PC-3 (cell line): ENCODE results near the gene NRL. TPM values are rescaled to one million over a fixed set of nuclear protein-coding genes. Genes with fewer than 3 reads are reported as not detected.
A peak's percentile ranks its signal among the peaks of the same experiment; 100 is the strongest.

Source experiments
- ATAC-seq: fragments of 200-7000 bp; cut with Tn5 transposase; 2 replicates; pipeline ENCODE4 v1.9.1; 2020; ENCODE audit warnings: mild to moderate bottlenecking, moderate library complexity
- BruUV-seq: library from RNA; stranded (reverse); fragments of 400-500 nt; replicated peaks from 2 replicates; lab custom pipeline; 2021; lab: Mats Ljungman, UMichigan
- CTCF ChIA-PET: fragments of 300-600 bp; sonication (Branson Sonifier 250); formaldehyde crosslinking; loops from one replicate; lab custom pipeline; 2022; ENCODE audit warnings: antibody characterized with exemption; lab: Charles Lee
- POLR2A ChIA-PET: fragments of 300-600 bp; sonication (Branson Sonifier 250); formaldehyde crosslinking; loops from one replicate; lab custom pipeline; 2022; ENCODE audit warnings: antibody characterized with exemption; ENCODE audit not compliant: unreplicated experiment; lab: Charles Lee
- DNase-seq: peaks from one replicate; pipeline ENCODE4 v3.0.0-alpha.2; 2015
- H2AFZ ChIP-seq: fragments of 300-600 bp; sonication (generic); 2 replicates; pipeline ENCODE4 v1.6.0; 2016; ENCODE audit warnings: antibody characterized with exemption, low read length
- H3F3A ChIP-seq: fragments of 300-600 bp; sonication (generic); one replicate; pipeline ENCODE4 v1.6.0; 2017; ENCODE audit warnings: antibody characterized with exemption, low read length, control low read depth, mild to moderate bottlenecking; ENCODE audit not compliant: unreplicated experiment
- H3K27ac ChIP-seq: fragments of 300-600 bp; sonication (generic); 2 replicates; pipeline ENCODE4 v1.5.1; 2016; ENCODE audit warnings: mild to moderate bottlenecking, low read length
- H3K27me3 ChIP-seq: fragments of 300-600 bp; sonication (generic); 2 replicates; pipeline ENCODE4 v1.6.1; 2016; ENCODE audit warnings: low read length, mixed read lengths
- H3K36me3 ChIP-seq: fragments of 300-600 bp; sonication (generic); 2 replicates; pipeline ENCODE4 v1.6.1; 2016; ENCODE audit warnings: low read depth, mixed run types, low read length, mixed read lengths
- H3K4me1 ChIP-seq: fragments of 300-600 bp; sonication (generic); 2 replicates; pipeline ENCODE4 v1.5.1; 2016; ENCODE audit warnings: low read length; ENCODE audit not compliant: insufficient read depth
- H3K4me2 ChIP-seq: fragments of 300-600 bp; sonication (generic); 2 replicates; pipeline ENCODE4 v1.6.0; 2016; ENCODE audit warnings: low read length
- H3K4me3 ChIP-seq: fragments of 300-600 bp; sonication (generic); 2 replicates; pipeline ENCODE4 v1.5.1; 2016; ENCODE audit warnings: mild to moderate bottlenecking, low read length, mixed read lengths
- H3K79me2 ChIP-seq: fragments of 300-600 bp; sonication (generic); 2 replicates; pipeline ENCODE4 v1.6.1; 2017; ENCODE audit warnings: low read length, mixed read lengths
- H3K9ac ChIP-seq: fragments of 300-600 bp; sonication (generic); 2 replicates; pipeline ENCODE4 v1.6.0; 2016; ENCODE audit warnings: mild to moderate bottlenecking, low read length
- H3K9me2 ChIP-seq: fragments of 300-600 bp; sonication (generic); replicated peaks from 2 replicates; pipeline ENCODE4 v1.6.1; 2016; ENCODE audit warnings: mixed run types, low read length, mixed read lengths
- H3K9me3 ChIP-seq: fragments of 300-600 bp; sonication (generic); 2 replicates; pipeline ENCODE4 v1.6.1; 2016; ENCODE audit warnings: low read length, mixed read lengths
- H4K20me1 ChIP-seq: fragments of 300-600 bp; sonication (generic); 2 replicates; pipeline ENCODE4 v1.6.1; 2016; ENCODE audit warnings: low read length, mixed read lengths
- EZH2 ChIP-seq: fragments of 300-600 bp; sonication (generic); IDR thresholded peaks from one replicate; pipeline ENCODE4 v1.6.1; 2017; ENCODE audit warnings: antibody characterized with exemption, mild to moderate bottlenecking, low read length; ENCODE audit not compliant: unreplicated experiment
- EZH2phosphoT487 ChIP-seq: fragments of 300-600 bp; sonication (generic); IDR thresholded peaks from 2 replicates; pipeline ENCODE4 v1.6.1; 2018; ENCODE audit warnings: mild to moderate bottlenecking, antibody characterized with exemption, low read length, borderline replicate concordance
- intact Hi-C: fragments of 100-400 bp; cut with micrococcal nuclease; formaldehyde crosslinking; loops from 2 replicates; pipeline ENCODE4 v1.9.0; 2023
- total RNA-seq: library from RNA; depleted of rRNA; stranded (reverse); fragments of >200 nt; gene quantifications from 2 replicates; pipeline ENCODE4 v1.2.3, GENCODE V29; 2014
- TF ChIP-seq, protein P1 (sequence below): fragments of 300-600 bp; sonication (generic); conservative IDR thresholded peaks from 2 replicates; pipeline ENCODE4 v1.5.1; 2017; ENCODE audit warnings: antibody characterized with exemption, low read depth, mild to moderate bottlenecking, low read length

Gene NRL
- total RNA-seq, 1 experiment from 2014 or later: 1.5 TPM

DNA sequence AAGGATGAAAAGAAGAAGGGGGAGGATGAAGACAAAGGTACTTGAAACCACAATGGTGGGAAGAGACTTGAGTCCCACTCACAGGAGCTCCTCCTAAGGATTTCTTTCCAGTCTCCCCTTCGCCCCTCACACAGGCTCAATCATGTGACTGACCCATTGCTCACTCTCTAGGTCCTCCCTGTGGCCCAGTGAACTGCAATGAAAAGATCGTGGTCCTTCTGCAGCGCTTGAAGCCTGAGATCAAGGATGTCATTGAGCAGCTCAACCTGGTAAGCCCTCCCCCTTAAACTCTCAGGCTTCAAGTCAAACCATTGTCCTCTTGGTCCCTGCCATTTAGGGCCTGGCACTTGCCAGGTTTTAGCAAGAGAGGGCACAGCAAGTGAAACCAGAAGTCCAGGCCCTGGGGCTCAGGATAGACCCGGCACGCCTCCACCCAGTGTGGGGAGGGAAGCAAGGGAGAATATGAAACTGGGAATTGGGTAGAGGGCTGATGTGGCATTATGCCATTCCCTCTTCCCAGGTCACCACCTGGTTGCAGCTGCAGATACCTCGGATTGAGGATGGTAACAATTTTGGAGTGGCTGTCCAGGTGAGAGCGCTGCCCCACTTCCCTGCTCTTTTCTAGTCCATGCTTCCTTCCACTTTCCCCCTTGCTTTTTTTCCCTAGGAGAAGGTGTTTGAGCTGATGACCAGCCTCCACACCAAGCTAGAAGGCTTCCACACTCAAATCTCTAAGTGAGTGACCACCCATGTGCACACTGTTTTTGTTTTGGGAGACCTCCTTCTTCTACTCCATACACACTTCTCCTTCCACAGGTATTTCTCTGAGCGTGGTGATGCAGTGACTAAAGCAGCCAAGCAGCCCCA, 23.0 kb upstream of the NRL start:
- no peaks in the 10 kb centered on the region for H3K9me3 ChIP-seq
- CTCF ChIA-PET: no interaction called here
- no peaks in the 10 kb centered on the region for H3K27me3 ChIP-seq
- intact Hi-C loops: no loop called here
- no peak overlapping the region for H2AFZ ChIP-seq
- no peaks in the 10 kb centered on the region for H4K20me1 ChIP-seq
- H3K9ac ChIP-seq: no peak overlapping the region
- no peak overlapping the region for H3K4me3 ChIP-seq
- H3K4me2 ChIP-seq: no peak overlapping the region; the same call in 1 of the 2 replicates
- H3F3A ChIP-seq: no peaks in the 10 kb centered on the region
- peaks cover 38% of the 10 kb centered on the region for H3K79me2 ChIP-seq
- DNase-seq: no peak
- H3K9me2 ChIP-seq: no peaks in the 10 kb centered on the region
- ATAC-seq: no peak
- POLR2A ChIA-PET: interaction anchor here (2.0 kb wide), 1 partner anchor 23 kb away, joined by 14 read pairs; the partner anchor contains the start of genes DCAF11 and NRL
- BruUV-seq: TSS peak; percentile 21
- H3K4me1 ChIP-seq: peaks cover 26% of the 10 kb centered on the region
- H3K27ac ChIP-seq: no peak overlapping the region
- no peak for TF ChIP-seq EZH2
- TF ChIP-seq EZH2phosphoT487: no peak
- TF ChIP-seq, protein P1, sequence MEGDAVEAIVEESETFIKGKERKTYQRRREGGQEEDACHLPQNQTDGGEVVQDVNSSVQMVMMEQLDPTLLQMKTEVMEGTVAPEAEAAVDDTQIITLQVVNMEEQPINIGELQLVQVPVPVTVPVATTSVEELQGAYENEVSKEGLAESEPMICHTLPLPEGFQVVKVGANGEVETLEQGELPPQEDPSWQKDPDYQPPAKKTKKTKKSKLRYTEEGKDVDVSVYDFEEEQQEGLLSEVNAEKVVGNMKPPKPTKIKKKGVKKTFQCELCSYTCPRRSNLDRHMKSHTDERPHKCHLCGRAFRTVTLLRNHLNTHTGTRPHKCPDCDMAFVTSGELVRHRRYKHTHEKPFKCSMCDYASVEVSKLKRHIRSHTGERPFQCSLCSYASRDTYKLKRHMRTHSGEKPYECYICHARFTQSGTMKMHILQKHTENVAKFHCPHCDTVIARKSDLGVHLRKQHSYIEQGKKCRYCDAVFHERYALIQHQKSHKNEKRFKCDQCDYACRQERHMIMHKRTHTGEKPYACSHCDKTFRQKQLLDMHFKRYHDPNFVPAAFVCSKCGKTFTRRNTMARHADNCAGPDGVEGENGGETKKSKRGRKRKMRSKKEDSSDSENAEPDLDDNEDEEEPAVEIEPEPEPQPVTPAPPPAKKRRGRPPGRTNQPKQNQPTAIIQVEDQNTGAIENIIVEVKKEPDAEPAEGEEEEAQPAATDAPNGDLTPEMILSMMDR: no peak
- peaks cover 17% of the 10 kb centered on the region; the same call in 1 of the 2 replicates for H3K36me3 ChIP-seq

DNA sequence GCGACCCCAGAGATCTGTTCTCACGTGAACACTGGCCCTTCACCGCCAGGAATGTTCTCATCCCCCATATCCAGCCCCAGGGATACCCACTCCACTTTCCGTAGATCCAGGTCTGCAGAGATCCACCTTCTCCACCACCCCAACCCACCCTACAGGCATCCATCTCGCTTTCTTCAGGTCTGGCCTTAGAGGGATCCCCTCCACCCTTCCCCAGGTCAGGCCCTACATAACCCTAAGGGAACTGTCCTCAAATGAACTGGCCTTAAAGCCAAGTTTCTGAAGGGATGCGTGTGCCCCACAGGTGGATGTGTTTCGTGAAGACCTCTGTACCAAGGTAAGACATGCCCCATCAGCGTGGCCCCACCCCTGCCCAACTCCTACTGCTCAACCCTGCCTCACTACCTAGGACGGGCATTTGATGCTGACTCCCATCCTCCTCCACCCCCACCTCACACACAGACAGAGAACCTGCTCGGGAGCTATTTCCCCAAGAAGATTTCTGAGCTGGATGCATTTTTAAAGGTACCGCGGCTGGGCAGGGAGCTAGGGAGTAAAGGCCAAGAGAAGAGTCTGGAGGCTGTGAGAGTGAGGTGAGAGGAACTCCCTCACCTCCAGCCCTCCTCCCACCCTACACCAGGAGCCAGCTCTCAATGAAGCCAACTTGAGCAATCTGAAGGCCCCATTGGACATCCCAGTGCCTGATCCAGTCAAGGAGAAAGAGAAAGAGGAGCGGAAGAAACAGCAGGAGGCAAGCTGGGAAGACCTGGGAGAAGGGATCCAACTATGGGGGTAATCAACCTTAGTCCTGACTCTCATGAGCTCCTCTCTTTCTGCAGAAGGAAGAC, 22.2 kb upstream of the NRL start:
- Histone ChIP-seq H3K36me3 (peaks cover 17% of the 10 kb centered on the region; the same call in 1 of the 2 replicates), H3K27me3 (no peaks in the 10 kb centered on the region), H4K20me1 (no peaks in the 10 kb centered on the region), H3K79me2 (peaks cover 38% of the 10 kb centered on the region), H3K4me2 (peak overlapping the region; percentile 93), H3K4me3 (peak overlapping the region; percentile 95), H2AFZ (peak overlapping the region; percentile 88; the same call in 1 of the 2 replicates), H3K9ac (peak overlapping the region; percentile 80), H3K9me2 (no peaks in the 10 kb centered on the region), H3K27ac (no peak overlapping the region), H3K9me3 (no peaks in the 10 kb centered on the region), H3K4me1 (peaks cover 23% of the 10 kb centered on the region), H3F3A (no peaks in the 10 kb centered on the region)
- ATAC-seq (no peak), DNase-seq (peak; percentile 19)
- no TSS peak for BruUV-seq
- CTCF ChIA-PET: interaction anchor here (1.1 kb wide), 1 partner anchor 24 kb away, joined by 4 read pairs; the partner anchor contains the start of gene IRF9
- TF ChIP-seq EZH2 (no peak), EZH2phosphoT487 (no peak)
- TF ChIP-seq, protein P1: no peak
- POLR2A ChIA-PET: interaction anchor here (2.0 kb wide), 1 partner anchor 22 kb away, joined by 14 read pairs; the partner anchor contains the start of genes DCAF11 and NRL
- intact Hi-C loops: loop anchor here (1.0 kb wide), 1 partner anchor 22 kb away; no protein-coding TSS in a partner anchor
